Measurements from ENCODE around the gene EPHB1.
"Not testable (repeated sequence)": the region's sequence is repeated elsewhere in the genome, so short reads cannot be mapped to it uniquely, and the experiment has no call there.

EPHB1 gene

DNA sequence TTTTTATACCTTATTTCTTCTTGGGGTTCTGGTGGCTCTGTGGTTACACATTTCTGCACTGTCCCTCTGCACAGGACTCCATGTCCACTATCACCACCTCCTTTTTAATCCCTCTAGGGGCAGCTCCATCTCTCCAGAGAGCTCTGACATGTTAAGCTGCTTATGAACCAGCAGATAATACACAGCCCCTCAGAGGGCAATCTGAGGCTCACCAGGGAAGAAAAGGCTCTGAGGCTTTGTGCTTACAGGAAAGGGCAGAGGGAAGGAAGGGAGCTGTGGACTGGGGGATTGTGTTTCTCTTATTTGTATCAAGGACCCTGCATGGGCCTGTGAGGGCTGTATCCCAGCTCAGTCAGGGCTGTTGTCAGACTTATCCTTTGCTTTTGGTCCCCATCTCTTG is 164.5 kb downstream of the EPHB1 start:
- DNase-seq, result no peak

- DNase-seq, result no peak
Measured at GRCh38 chr3:134964226-134964625, 169.2 kb downstream of the EPHB1 start.

DNA sequence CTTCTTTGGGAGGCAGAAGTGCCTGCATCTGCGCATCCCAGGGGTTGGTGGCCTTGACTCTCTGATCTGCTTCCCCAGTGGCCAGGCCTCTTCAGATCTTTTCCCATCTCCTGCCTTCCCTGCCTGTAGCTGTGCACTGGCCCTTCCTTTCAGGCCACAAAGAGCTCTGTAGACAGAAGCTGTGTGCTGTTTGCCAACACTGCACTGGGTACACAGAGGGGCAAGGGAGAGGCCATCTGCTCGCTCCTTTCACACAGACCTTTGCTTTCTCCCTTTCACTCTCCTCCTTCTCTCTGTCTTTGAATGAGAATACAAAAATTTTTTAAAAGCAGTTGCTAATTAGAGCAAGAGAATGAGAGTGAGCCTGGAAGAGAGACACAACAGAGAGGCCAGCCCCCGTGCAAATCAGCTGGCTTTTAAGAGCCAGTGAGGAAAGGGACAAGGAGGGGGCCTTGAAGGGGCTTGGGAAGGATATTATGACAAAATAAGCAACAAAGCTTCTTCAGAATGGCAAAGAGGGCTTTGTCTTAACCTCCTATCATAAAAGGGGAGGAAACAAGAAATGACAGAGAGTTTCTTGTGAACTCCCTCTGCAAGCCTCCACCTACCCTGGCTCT is 170.9 kb downstream of the EPHB1 start:
- no peak for DNase-seq

DNA sequence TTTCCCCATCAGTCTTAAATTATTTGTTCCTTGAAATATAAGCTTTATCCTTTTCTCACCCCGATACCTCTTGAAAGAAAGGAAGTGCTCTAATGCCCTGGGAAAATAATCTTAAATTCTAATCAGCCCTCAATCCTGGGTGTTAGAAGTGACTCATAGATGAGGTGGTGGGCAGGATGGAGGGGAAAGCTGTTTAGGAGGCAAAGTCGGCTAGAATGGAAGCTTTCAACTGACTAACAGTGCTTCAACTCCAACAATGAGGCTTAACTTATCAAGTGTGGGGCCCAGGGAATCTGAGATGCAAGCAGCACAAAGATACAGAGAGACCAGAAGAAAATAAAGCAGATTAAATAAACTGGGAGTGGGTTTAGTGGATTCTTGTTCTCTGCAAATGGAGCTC is 175.8 kb downstream of the EPHB1 start:
- DNase-seq, result no peak

- DNase-seq, result no peak
Measured at GRCh38 chr3:134971306-134971705, 176.2 kb downstream of the EPHB1 start.

- DNase-seq, result not testable (repeated sequence)
Measured at GRCh38 chr3:134971907-134972306, 176.8 kb downstream of the EPHB1 start.

DNA sequence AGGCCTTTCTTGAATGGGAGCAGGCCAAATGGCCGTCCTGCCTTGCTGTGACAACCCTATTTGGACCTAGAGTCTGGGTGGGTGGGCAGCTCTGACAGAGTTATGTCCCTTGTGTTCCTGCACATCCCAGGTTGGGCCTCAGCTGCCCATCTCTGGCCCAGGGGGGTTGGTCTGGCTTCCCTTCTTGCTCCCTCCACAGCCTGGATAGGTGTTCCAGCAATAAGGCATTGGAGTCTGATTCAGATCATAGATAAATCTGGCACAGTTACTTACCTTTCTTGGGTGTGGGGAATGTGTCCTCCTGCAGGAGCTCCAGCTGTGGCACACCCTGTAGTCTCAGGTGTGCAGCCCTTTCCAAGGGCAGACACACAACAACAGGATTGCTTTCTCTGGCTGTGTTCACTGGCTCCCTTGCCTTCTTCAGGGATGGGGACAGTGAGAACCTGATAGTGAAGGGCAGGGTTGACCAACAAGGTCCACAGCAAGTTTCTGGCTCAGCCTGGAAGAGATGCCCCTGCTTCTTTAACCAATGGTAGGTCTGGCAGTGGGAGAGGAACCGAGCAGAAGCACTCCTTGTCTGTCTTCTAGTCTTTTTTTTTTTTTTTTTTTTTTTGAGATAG is 177.9 kb downstream of the EPHB1 start:
- no peak for DNase-seq

DNA sequence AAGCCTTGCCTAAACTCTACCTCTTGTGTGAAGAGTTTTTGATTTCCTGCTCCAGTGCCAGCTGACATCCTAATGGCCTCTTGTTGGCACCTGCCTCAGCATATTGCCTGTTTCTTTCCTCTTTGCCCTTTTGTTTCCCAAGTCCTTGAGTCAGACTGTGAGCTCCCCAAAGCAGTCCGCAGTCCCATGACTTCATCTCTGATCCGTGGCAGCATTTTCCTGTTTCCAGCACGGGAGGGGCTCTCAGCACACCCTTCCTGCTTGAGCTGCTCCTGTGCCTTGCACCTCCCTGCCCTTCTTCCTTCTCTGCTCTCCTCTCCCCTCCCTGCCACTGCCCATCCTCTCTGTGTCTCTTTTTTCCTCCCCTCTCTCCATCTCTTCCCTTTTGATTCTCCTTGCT is 179.6 kb downstream of the EPHB1 start:
- DNase-seq, result no peak

GRCh38 chr3:134976948-134977347 is 181.9 kb downstream of the EPHB1 start:
- no peak for DNase-seq

DNA sequence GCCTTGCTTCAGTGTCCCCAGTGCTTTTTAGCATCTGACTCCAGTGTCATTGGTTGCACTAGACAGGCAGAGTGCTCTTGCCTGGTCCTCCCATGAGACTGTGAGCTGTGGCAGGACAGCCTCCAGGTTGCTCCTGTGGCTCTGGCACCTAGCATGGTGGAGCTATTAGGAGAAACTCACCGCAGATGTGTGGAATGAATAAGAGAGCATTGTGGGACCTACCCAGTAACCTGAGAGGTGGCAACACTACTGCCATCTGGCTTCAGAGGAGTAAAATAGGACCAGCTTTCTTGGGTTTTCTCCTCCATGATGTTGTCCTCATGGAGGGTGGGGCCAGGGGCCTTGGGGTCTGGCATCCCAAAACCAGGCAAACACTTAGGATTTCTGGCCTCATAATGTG is 183.6 kb downstream of the EPHB1 start:
- no peak for DNase-seq

GRCh38 chr3:134985864-134986715 is 191.0 kb downstream of the EPHB1 start:
- DNase-seq, result no peak

- no peak for DNase-seq
Measured at GRCh38 chr3:134988666-134989065, 193.6 kb downstream of the EPHB1 start.

- DNase-seq, result no peak
Measured at GRCh38 chr3:134991003-134991402, 195.9 kb downstream of the EPHB1 start.

DNA sequence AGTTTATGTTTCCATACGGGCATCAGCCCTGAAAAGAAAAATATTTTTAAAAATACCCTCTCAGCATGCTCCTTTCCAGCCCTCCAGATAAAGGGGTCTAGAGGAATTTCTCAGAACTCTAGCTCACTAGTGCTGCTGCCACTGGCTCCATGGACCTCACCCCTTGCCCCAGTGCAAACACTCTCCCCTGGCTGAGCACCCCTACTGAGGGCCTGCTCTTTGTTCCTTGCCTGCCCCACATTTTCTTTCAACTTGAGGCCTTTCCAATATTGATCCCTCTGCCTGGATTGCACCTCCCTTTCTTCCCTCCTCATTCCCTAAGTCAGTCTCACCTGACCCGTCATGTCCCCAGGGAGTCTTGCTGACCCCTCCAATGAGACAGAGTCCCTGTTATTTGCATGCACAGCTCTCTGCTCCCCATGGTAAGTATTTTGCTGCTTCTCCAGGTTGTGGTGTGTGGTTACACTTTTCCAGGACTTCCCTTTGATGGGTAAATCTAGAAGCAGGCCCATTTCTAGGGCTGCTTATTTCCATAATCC is 196.5 kb downstream of the EPHB1 start:
- no peak for DNase-seq

GRCh38 chr3:134992180-134992579 is 197.1 kb downstream of the EPHB1 start:
- no peak for DNase-seq

- no peak for DNase-seq
Measured at GRCh38 chr3:134992586-134992985, 197.5 kb downstream of the EPHB1 start.

- no peak for DNase-seq
Measured at GRCh38 chr3:134993011-134993410, 198.0 kb downstream of the EPHB1 start.

DNA sequence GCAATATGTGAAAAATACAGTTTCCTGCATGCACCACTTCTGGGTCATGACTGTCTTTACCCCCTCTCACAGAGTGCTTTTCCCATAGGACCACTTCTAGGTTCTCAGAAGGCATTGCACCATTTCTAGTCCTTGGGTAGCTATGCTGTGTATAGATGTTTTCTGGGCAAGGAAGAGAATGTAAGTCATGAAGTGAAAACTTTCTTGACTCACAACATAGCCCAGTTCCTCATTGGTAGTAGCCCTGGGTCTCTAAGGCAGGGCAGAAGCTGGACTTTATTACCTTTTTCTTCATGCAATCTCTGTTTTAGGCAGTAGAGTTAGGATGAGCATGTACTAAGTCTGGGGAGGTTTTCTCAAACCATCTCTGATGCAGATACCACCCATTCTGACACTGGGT is 203.1 kb downstream of the EPHB1 start:
- DNase-seq, result no peak

- no peak for DNase-seq
Measured at GRCh38 chr3:134998855-134999254, 203.8 kb downstream of the EPHB1 start.

- no peak for DNase-seq
Measured at GRCh38 chr3:135000465-135000864, 205.4 kb downstream of the EPHB1 start.

DNA sequence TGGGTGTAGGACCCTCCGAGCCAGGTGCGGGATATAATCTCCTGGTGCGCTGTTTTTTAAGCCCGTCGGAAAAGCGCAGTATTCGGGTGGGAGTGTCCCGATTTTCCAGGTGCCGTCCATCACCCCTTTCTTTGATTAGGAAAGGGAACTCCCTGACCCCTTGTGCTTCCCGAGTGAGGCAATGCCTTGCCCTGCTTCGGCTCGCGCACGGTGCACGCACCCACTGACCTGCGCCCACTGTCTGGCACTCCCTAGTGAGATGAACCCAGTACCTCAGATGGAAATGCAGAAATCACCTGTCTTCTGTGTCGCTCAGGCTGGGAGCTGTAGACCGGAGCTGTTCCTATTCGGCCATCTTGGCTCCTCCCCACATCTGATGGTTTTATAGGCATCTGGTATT is 210.6 kb downstream of the EPHB1 start:
- DNase-seq, result not testable (repeated sequence)

- DNase-seq, result no peak
Measured at GRCh38 chr3:135007607-135008006, 212.5 kb downstream of the EPHB1 start.

DNA sequence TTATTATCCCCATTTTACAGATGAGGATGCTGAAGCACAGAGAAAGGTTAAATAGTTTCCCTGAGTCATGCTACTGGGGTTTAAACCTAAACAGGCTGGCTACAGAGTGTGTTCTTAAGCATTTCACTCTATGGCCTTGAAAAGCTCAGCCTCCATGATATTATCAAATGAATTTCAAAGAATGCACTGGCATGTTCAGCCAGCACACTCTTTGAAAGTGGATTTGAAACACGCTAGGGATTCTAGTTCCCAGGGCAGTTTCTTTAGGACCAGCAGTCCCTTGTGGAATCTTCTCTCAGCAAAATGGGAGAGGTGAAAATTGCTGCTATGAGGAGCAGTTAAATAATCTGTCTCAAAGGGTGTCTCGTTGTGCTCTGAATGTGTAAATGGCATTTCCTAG is 213.3 kb downstream of the EPHB1 start:
- DNase-seq, result no peak

DNA sequence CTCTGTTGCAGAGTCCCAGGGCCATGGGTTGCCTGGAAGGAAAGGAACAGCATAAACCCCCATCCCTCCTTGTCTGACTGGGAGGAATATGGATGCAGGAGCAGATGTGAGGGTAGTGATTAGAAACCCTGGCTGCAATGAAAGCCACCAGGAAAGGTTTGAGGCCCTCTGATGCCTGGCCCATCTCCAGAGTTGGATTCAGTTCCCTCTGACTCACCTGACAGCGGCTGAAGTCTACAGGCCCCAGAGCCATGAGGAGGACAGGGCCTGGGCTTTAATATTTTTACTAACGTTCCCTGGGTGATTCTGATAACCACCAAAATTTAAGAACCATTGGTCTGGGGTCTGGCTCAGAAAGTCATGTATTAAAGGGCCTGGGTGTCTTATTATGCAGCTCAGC is 214.0 kb downstream of the EPHB1 start:
- DNase-seq, result no peak

Measured in activated gamma-delta T cell (primary cell).